A549 (cell line): Measurements from ENCODE around the gene B3GNT7. TPM values are rescaled to one million over a fixed set of nuclear protein-coding genes. Genes with fewer than 3 reads are reported as not detected.

Experiments used
- ATAC-seq, 2 experiments: fragments of 200-7000 bp in 1 of 2; fragments of >200 bp in 1 of 2; cut with Nextera tagmentation in 1 of 2; cut with Tn5 transposase in 1 of 2; 3 replicates each; pipeline versions ENCODE4 v1.8.0 to v1.9.1; 2018 to 2020; ENCODE audit warnings: mild to moderate bottlenecking in 1 of 2, moderate library complexity in 1 of 2
- CTCF ChIA-PET: fragments of 300-600 bp; sonication (Branson Sonifier 250); formaldehyde crosslinking; extraction: SDS; loops from one replicate; lab custom pipeline; 2021; ENCODE audit warnings: antibody characterized with exemption, inconsistent platforms; lab: Yijun Ruan, JAX
- POLR2A ChIA-PET: fragments of 350-600 bp; formaldehyde crosslinking; extraction: SDS; loops from one replicate; lab custom pipeline; 2021; ENCODE audit warnings: antibody characterized with exemption, inconsistent platforms; lab: Yijun Ruan, JAX
- DNase-seq, 2 experiments: peaks; one replicate each; pipeline versions ENCODE4 v3.0.0 to v3.0.0-alpha.2; 2011 to 2016; ENCODE audit warnings: low read depth in 1 of 2, low spot score in 1 of 2
- FAIRE-seq: peaks from 2 replicates; lab custom pipeline; 2011; peaks lifted over from hg19 to GRCh38; lab: Jason Lieb, UNC
- H3K27ac ChIP-seq, 2 experiments: fragments of >200 bp; sonication (Bioruptor Twin); formaldehyde crosslinking; 3 replicates each; pipeline ENCODE4 v1.5.1; 2016 to 2017
- H3K4me1 ChIP-seq: fragments of >200 bp; sonication (Bioruptor Twin); formaldehyde crosslinking; 3 replicates; pipeline ENCODE4 v1.6.1; 2016
- H3K4me2 ChIP-seq: fragments of >200 bp; sonication (Bioruptor Twin); formaldehyde crosslinking; 3 replicates; pipeline ENCODE4 v1.6.1; 2016
- H3K4me3 ChIP-seq: fragments of >200 bp; sonication (Bioruptor Twin); formaldehyde crosslinking; 3 replicates; pipeline ENCODE4 v1.5.1; 2016
- H3K9me3 ChIP-seq: fragments of >200 bp; sonication (Bioruptor Twin); formaldehyde crosslinking; 3 replicates; pipeline ENCODE4 v1.6.1; 2016
- CBX8 ChIP-seq: fragments of 200-600 bp; sonication (generic); IDR thresholded peaks from 2 replicates; pipeline ENCODE4 v1.6.1; 2016
- CHD2 ChIP-seq: fragments of 150-350 bp; IDR thresholded peaks from 2 replicates; pipeline ENCODE4 v1.6.1; 2014; ENCODE audit warnings: low read length; ENCODE audit not compliant: partially characterized antibody
- CHD4 ChIP-seq: fragments of 200-600 bp; sonication (generic); IDR thresholded peaks from 2 replicates; pipeline ENCODE4 v1.6.1; 2016; ENCODE audit warnings: antibody characterized with exemption, mild to moderate bottlenecking, borderline replicate concordance
- E2F6 ChIP-seq: IDR thresholded peaks from 2 replicates; pipeline ENCODE4 v1.6.1; 2012; ENCODE audit warnings: low read depth, borderline replicate concordance
- EHMT2 ChIP-seq: fragments of 200-600 bp; sonication (generic); IDR thresholded peaks from 2 replicates; pipeline ENCODE4 v1.6.1; 2016; ENCODE audit warnings: antibody characterized with exemption, low read depth, mild to moderate bottlenecking, moderate library complexity
- FOSL2 ChIP-seq, 2 experiments: fragments of 450-650 bp in 1 of 2; fragments of >200 bp in 1 of 2; sonication (Bioruptor Twin) in 1 of 2; formaldehyde crosslinking; IDR thresholded peaks; 2 replicates each; pipeline versions ENCODE4 v1.5.0 to v1.6.1; 2016 to 2020; ENCODE audit warnings: mild to moderate bottlenecking in 1 of 2, moderate library complexity in 1 of 2
- FOXS1 ChIP-seq: fragments of 250-450 bp; sonication (Bioruptor Pico); IDR thresholded peaks from 2 replicates; pipeline ENCODE4 v1.5.0; 2020; ENCODE audit warnings: mild to moderate bottlenecking, moderate library complexity
- HOXB13 ChIP-seq: fragments of 250-450 bp; sonication (Bioruptor Pico); IDR thresholded peaks from 2 replicates; pipeline ENCODE4 v1.5.0; 2020; ENCODE audit warnings: low read depth, mild to moderate bottlenecking, moderate library complexity
- JUNB ChIP-seq: fragments of >200 bp; sonication (Bioruptor Twin); formaldehyde crosslinking; IDR thresholded peaks from 2 replicates; pipeline ENCODE4 v1.6.1; 2016
- KDM1A ChIP-seq: fragments of 200-600 bp; sonication (generic); IDR thresholded peaks from 2 replicates; pipeline ENCODE4 v1.6.1; 2016; ENCODE audit warnings: low read depth, mild to moderate bottlenecking
- KDM5A ChIP-seq: fragments of 200-600 bp; sonication (generic); IDR thresholded peaks from 2 replicates; pipeline ENCODE4 v1.6.1; 2016; ENCODE audit warnings: antibody characterized with exemption, mild to moderate bottlenecking
- MYC ChIP-seq: IDR thresholded peaks from 2 replicates; pipeline ENCODE4 v1.6.1; 2012; ENCODE audit warnings: mild to moderate bottlenecking, inconsistent platforms, low read length, improper control_type of control experiment, borderline replicate concordance
- NR3C1 ChIP-seq: fragments of >200 bp; sonication (Bioruptor Twin); formaldehyde crosslinking; IDR thresholded peaks from 3 replicates; pipeline ENCODE4 v1.6.1; 2017
- PHF8 ChIP-seq: fragments of 200-600 bp; sonication (generic); IDR thresholded peaks from 2 replicates; pipeline ENCODE4 v1.6.1; 2016; ENCODE audit warnings: low read depth, mild to moderate bottlenecking, antibody characterized with exemption, moderate library complexity, borderline replicate concordance
- POLR2AphosphoS2 ChIP-seq: conservative IDR thresholded peaks from 2 replicates; pipeline ENCODE4 v1.6.1; 2012; ENCODE audit warnings: low read length, improper control_type of control experiment, inconsistent platforms
- RAD21 ChIP-seq, 2 experiments: fragments of >200 bp in 1 of 2; sonication (Bioruptor Twin) in 1 of 2; formaldehyde crosslinking in 1 of 2; IDR thresholded peaks in 1 of 2; conservative IDR thresholded peaks in 1 of 2; 2 replicates in 1 of 2; 3 replicates in 1 of 2; pipeline ENCODE4 v1.6.1; 2012 to 2018; ENCODE audit warnings: inconsistent platforms in 1 of 2
- RCOR1 ChIP-seq: fragments of 150-350 bp; IDR thresholded peaks from 2 replicates; pipeline ENCODE4 v1.6.1; 2014; ENCODE audit warnings: antibody characterized with exemption, low read length, low read depth
- REST ChIP-seq: fragments of 200-600 bp; sonication (generic); IDR thresholded peaks from 2 replicates; pipeline ENCODE4 v1.6.1; 2016; ENCODE audit warnings: antibody characterized with exemption, mild to moderate bottlenecking, moderate library complexity
- RNF2 ChIP-seq: fragments of 200-600 bp; sonication (generic); IDR thresholded peaks from 2 replicates; pipeline ENCODE4 v1.6.1; 2016; ENCODE audit warnings: low read depth, mild to moderate bottlenecking, antibody characterized with exemption, moderate library complexity, borderline replicate concordance
- TFCP2L1 ChIP-seq: fragments of 250-450 bp; sonication (Bioruptor Pico); IDR thresholded peaks from 2 replicates; pipeline ENCODE4 v1.5.0; 2021; ENCODE audit warnings: mild to moderate bottlenecking
- ZFP36 ChIP-seq: fragments of 450-650 bp; IDR thresholded peaks from 2 replicates; pipeline ENCODE4 v1.6.1; 2014; ENCODE audit warnings: borderline replicate concordance; ENCODE audit not compliant: partially characterized antibody
- ZNF302 ChIP-seq: fragments of 250-450 bp; sonication (Bioruptor Pico); IDR thresholded peaks from 2 replicates; pipeline ENCODE4 v1.9.0; 2021; ENCODE audit warnings: inconsistent platforms, mild to moderate bottlenecking, moderate library complexity
- WGBS: methylation state at CpG from one replicate; pipeline ENCODE4 v1.1.6; 2017; ENCODE audit errors: missing lambda C conversion rate; 5-methylcytosine and 5-hydroxymethylcytosine counted together
- polyA plus RNA-seq, 4 experiments: library from polyadenylated mRNA; depleted of rRNA in 3 of 4; stranded (reverse); fragments of >200 nt; fragmentation: RNase III in 1 of 4; extraction: RNeasy Plus Mini Kit Qiagen cat#74134 plus additional on column Dnase treatment in 1 of 4; gene quantifications; 2 replicates in 3 of 4; 3 replicates in 1 of 4; pipeline ENCODE4 v1.2.3, GENCODE V29; 2011 to 2017

B3GNT7 gene
- polyA plus RNA-seq, 2 of the 4 experiments (the other 2 are of a cell fraction) = 0.48 to 0.96 TPM

- WGBS = 65% methylated on average over 3 of the region's 3 CpGs
- H3K9me3 ChIP-seq = peaks cover 6% of the 10 kb centered on the region; the same call in 1 of the 3 replicates
- POLR2A ChIA-PET = no interaction called here
- TF ChIP-seq ZFP36 = no peak
- no peak for TF ChIP-seq FOXS1 (CRISPR knock-in tag)
- TF ChIP-seq KDM1A = no peak
- H3K4me1 ChIP-seq = peaks cover 12% of the 10 kb centered on the region
- CTCF ChIA-PET = interaction anchor here (0.8 to 1.5 kb wide), 4 partner anchors 9 to 167 kb away, joined by 3 to 4 read pairs (median 3); no protein-coding TSS in a partner anchor
- no peak overlapping the region for H3K4me3 ChIP-seq
- ATAC-seq (no peak), FAIRE-seq (no peak), DNase-seq (no peak)
- no peak overlapping the region for H3K27ac ChIP-seq
- no peak overlapping the region for H3K4me2 ChIP-seq
Measured at GRCh38 chr2:231386446-231386845, 9.1 kb upstream of the B3GNT7 start.

- peak overlapping the region; percentile 20; the same call in 2 of the 3 replicates for H3K4me2 ChIP-seq
- DNase-seq = no peak
- H3K9me3 ChIP-seq = peaks cover 6% of the 10 kb centered on the region; the same call in 1 of the 3 replicates
- no peak overlapping the region for H3K4me3 ChIP-seq
- FAIRE-seq = no peak
- H3K27ac ChIP-seq = peak overlapping the region; percentile 29 to 70; a peak in 4 of 6 replicates
- ATAC-seq = peak; percentile 45 to 81; a peak in 5 of 6 replicates
- TF ChIP-seq FOSL2 (IDR thresholded peaks at IDR 0.05) (no peak), FOSL2 (CRISPR knock-in tag; IDR thresholded peaks at IDR 0.05) (peak; percentile 43; the same call in 1 of the 2 replicates), TFCP2L1 (CRISPR knock-in tag) (no peak)
- ChIA-PET CTCF (interaction anchor here (1.3 to 1.7 kb wide), 2 partner anchors 91 to 161 kb away, joined by 3 to 4 read pairs; no protein-coding TSS in a partner anchor), POLR2A (interaction anchor here (1.1 kb wide), 1 partner anchor 12 kb away, joined by 3 read pairs; no protein-coding TSS in a partner anchor)
- 71% methylated on average over 24 of the region's 26 CpGs for WGBS
- peaks cover 12% of the 10 kb centered on the region for H3K4me1 ChIP-seq
Measured at GRCh38 chr2:231387904-231388724, 7.4 kb upstream of the B3GNT7 start.

GRCh38 chr2:231388725-231389346 is 6.7 kb upstream of the B3GNT7 start:
- Histone ChIP-seq H3K4me2 (peak overlapping the region; percentile 20; the same call in 2 of the 3 replicates), H3K4me1 (peaks cover 12% of the 10 kb centered on the region), H3K27ac (peak overlapping the region; percentile 29 to 70; a peak in 3 of 6 replicates), H3K9me3 (peaks cover 6% of the 10 kb centered on the region; the same call in 1 of the 3 replicates)
- peak in 1 of 2 experiments; percentile 16; a peak in 2 of 6 replicates for ATAC-seq
- ChIA-PET POLR2A (interaction anchor here (1.1 kb wide), 1 partner anchor 12 kb away, joined by 3 read pairs; no protein-coding TSS in a partner anchor), CTCF (interaction anchor here (1.3 to 1.7 kb wide), 2 partner anchors 92 to 161 kb away, joined by 3 to 4 read pairs; no protein-coding TSS in a partner anchor)
- WGBS = 90% methylated on average over 10 of the region's 15 CpGs
- TF ChIP-seq KDM1A (no peak), NR3C1 (no peak), CBX8 (no peak), KDM5A (no peak), CHD4 (no peak), RCOR1 (no peak), RNF2 (no peak), POLR2AphosphoS2 (no peak), E2F6 (no peak), ZFP36 (no peak), PHF8 (no peak), EHMT2 (no peak)
- TF ChIP-seq, all 56 proteins: peak for 0
- DNase-seq = no peak
- FAIRE-seq = no peak
- H3K4me3 ChIP-seq = no peak overlapping the region

GRCh38 chr2:231390667-231391066 is 4.8 kb upstream of the B3GNT7 start:
- no peaks in the 10 kb centered on the region for H3K9me3 ChIP-seq
- DNase-seq (no peak), ATAC-seq (no peak), FAIRE-seq (no peak)
- H3K4me1 ChIP-seq = peaks cover 16% of the 10 kb centered on the region
- H3K4me2 ChIP-seq = no peak overlapping the region
- ChIA-PET CTCF (interaction anchor here (1.0 to 1.3 kb wide), 3 partner anchors 17 to 22 kb away, joined by 3 read pairs; no protein-coding TSS in a partner anchor), POLR2A (no interaction called here)
- no peak overlapping the region for H3K27ac ChIP-seq
- H3K4me3 ChIP-seq = no peak overlapping the region
- 87% methylated on average over 8 of the region's 8 CpGs for WGBS
- TF ChIP-seq KDM1A = no peak
- TF ChIP-seq REST = no peak
- no peak for TF ChIP-seq ZNF302
- TF ChIP-seq HOXB13 (CRISPR knock-in tag) = no peak
- TF ChIP-seq JUNB = no peak
- TF ChIP-seq CHD2 = no peak
- no peak for TF ChIP-seq CHD4
- TF ChIP-seq MYC = no peak
- TF ChIP-seq RAD21 (conservative IDR thresholded peaks at IDR 0.05 in 1 of 2, IDR thresholded peaks at IDR 0.05 in 1 of 2) = no peak
